ENCODE data around the gene C1orf105. TPM values are rescaled to one million over a fixed set of nuclear protein-coding genes. Genes with fewer than 3 reads are reported as not detected.

The C1orf105 gene
- total RNA-seq, 4 donors from 2014 or later, result 0.89 to 1.5 (median 1.5) TPM; not detected in 1

GRCh38 chr1:172472495-172472894 lies 52.0 kb downstream of the C1orf105 start:
- WGBS, result 75% methylated on average over 1 of the region's 1 CpG
- Histone ChIP-seq H3K27me3 (no peaks in the 10 kb centered on the region), H3K27ac (no peak overlapping the region), H3K36me3 (no peaks in the 10 kb centered on the region), H3K4me1 (peaks cover 25% of the 10 kb centered on the region), H3K4me3 (no peak overlapping the region), H3K9me3 (no peaks in the 10 kb centered on the region)
- TF ChIP-seq POLR2A (IDR thresholded peaks at IDR 0.05) (no peak), POLR2AphosphoS5 (IDR thresholded peaks at IDR 0.05) (no peak), CTCF (IDR thresholded peaks at IDR 0.05) (no peak), EP300 (IDR thresholded peaks at IDR 0.05) (no peak)
- DNase-seq (ENCODE audit: low spot score in 2 of 2), result no peak

GRCh38 chr1:172473302-172473701 lies 52.8 kb downstream of the C1orf105 start:
- no peak for DNase-seq (ENCODE audit: low spot score in 2 of 2)
- Histone ChIP-seq H3K4me1 (peaks cover 25% of the 10 kb centered on the region), H3K4me3 (no peak overlapping the region), H3K9me3 (no peaks in the 10 kb centered on the region), H3K36me3 (no peaks in the 10 kb centered on the region), H3K27ac (no peak overlapping the region), H3K27me3 (no peaks in the 10 kb centered on the region)
- TF ChIP-seq POLR2A (IDR thresholded peaks at IDR 0.05) (no peak), CTCF (IDR thresholded peaks at IDR 0.05) (no peak), EP300 (IDR thresholded peaks at IDR 0.05) (no peak), POLR2AphosphoS5 (IDR thresholded peaks at IDR 0.05) (no peak)
- WGBS, result 60% methylated on average over 3 of the region's 3 CpGs

- no peak for TF ChIP-seq EP300 (IDR thresholded peaks at IDR 0.05)
- TF ChIP-seq CTCF (IDR thresholded peaks at IDR 0.05), result no peak
- no peak for TF ChIP-seq POLR2A (IDR thresholded peaks at IDR 0.05)
- TF ChIP-seq POLR2AphosphoS5 (IDR thresholded peaks at IDR 0.05), result no peak
- Histone ChIP-seq H3K27me3 (no peaks in the 10 kb centered on the region), H3K4me3 (no peak overlapping the region), H3K9me3 (no peaks in the 10 kb centered on the region), H3K36me3 (no peaks in the 10 kb centered on the region), H3K4me1 (peaks cover 25% of the 10 kb centered on the region), H3K27ac (no peak overlapping the region)
- no peak for DNase-seq (ENCODE audit: low spot score in 2 of 2)
Measured at GRCh38 chr1:172473842-172474241, 53.4 kb downstream of the C1orf105 start.

- no peaks in the 10 kb centered on the region for H3K36me3 ChIP-seq
- H3K4me1 ChIP-seq, result peaks cover 25% of the 10 kb centered on the region
- 65% methylated on average over 4 of the region's 4 CpGs for WGBS
- no peak for DNase-seq (ENCODE audit: low spot score in 2 of 2)
- no peaks in the 10 kb centered on the region for H3K9me3 ChIP-seq
- no peaks in the 10 kb centered on the region for H3K27me3 ChIP-seq
- TF ChIP-seq EP300 (IDR thresholded peaks at IDR 0.05) (no peak), POLR2A (IDR thresholded peaks at IDR 0.05) (no peak), POLR2AphosphoS5 (IDR thresholded peaks at IDR 0.05) (no peak), CTCF (IDR thresholded peaks at IDR 0.05) (no peak)
- H3K4me3 ChIP-seq, result no peak overlapping the region
- H3K27ac ChIP-seq, result peak overlapping the region; percentile 27
Measured at GRCh38 chr1:172476218-172476811, 55.8 kb downstream of the C1orf105 start.

- H3K27me3 ChIP-seq, result no peaks in the 10 kb centered on the region
- no peak for DNase-seq (ENCODE audit: low spot score in 2 of 2)
- no peak for TF ChIP-seq POLR2A (IDR thresholded peaks at IDR 0.05)
- TF ChIP-seq POLR2AphosphoS5 (IDR thresholded peaks at IDR 0.05), result no peak
- TF ChIP-seq EP300 (IDR thresholded peaks at IDR 0.05), result no peak
- TF ChIP-seq CTCF (IDR thresholded peaks at IDR 0.05), result no peak
- peaks cover 25% of the 10 kb centered on the region for H3K4me1 ChIP-seq
- WGBS, result 77% methylated on average over 2 of the region's 2 CpGs
- H3K27ac ChIP-seq, result no peak overlapping the region
- no peaks in the 10 kb centered on the region for H3K36me3 ChIP-seq
- no peaks in the 10 kb centered on the region for H3K9me3 ChIP-seq
- no peak overlapping the region for H3K4me3 ChIP-seq
Measured at GRCh38 chr1:172477216-172477615, 56.7 kb downstream of the C1orf105 start.

Data from suprapubic skin (tissue), 4 donors.